CD4-positive, alpha-beta T cell treated with Interleukin-21 for 1 hour (primary cell): ENCODE results near the gene COL6A6.
"Not testable (repeated sequence)": the region's sequence is repeated elsewhere in the genome, so short reads cannot be mapped to it uniquely, and the experiment has no call there.

Experiments
- DNase-seq: peaks from one replicate; pipeline ENCODE4 v3.0.0-alpha.2; 2020

Gene COL6A6

DNA sequence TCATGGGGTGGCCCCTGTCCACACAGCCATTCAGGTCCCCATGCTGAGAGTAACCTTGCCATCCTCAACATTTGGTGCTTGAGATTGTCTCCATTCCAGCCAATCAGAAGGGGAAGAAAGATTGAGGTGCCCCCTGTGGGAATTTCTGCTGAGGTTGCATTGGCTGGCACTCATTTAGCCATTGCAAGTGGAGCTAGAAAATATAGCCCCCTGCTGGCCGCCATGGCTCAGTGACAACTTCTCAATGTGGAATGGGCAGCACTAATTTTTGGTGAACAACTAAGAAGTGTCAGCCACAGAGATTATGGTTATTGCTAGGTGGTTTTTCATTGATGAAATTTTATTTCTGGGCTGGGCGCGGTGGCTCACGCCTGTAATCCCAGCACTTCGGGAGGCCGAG is 22.0 kb downstream of the COL6A6 start:
- peak; percentile 29 for DNase-seq

DNA sequence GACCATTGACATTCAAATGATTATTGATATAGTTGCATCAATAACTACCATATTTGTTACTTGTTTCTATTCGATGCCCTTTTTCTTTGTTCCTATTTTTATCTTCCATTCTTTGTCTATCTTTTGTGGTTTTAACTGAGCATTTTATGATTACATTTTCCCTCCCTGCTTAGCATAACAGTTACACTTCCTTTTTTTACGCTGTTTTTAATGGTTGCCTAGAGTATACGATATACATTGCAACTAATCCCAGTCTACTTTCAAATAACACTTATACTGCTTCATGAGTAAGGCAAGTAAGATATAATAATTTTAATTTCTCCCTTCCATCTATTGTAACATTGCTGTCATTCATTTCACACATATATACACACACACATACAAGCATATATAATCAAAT is 26.3 kb downstream of the COL6A6 start:
- no peak for DNase-seq

DNA sequence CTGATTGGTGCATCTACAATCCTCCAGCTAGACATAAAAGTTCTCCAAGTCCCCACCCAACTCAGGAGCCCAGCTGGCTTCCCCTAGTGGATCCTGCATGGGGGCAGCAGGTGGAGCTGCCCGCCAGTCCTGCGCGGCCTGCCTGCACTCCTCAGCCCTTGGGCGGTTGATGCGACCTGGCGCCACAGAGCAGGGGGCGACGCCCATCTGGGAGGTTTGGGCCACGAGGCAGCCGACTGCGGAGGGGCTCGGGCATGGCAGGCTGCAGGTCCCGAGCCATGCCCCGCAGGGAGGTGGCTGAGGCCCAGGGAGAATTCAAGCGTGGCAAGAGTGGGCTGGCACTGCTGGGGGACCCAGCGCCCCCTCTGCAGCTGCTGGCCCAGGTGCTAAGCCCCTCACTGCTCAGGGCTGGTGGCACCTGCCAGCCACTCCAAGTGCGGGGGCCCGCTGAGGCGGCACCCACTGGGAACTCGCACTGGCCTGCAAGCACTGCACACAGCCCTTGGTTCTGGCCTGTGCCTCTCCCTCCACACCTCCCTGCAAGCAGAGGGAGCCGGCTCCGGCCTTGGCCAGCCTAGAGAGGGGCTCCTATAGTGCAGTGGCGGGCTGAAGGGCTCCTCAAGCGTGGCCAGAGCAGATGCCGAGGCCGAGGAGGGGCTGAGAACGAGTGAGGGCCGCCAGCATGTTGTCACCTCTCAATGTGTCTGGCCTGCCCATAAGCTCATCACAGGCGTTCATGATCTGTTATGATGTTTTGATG is 30.1 kb downstream of the COL6A6 start:
- DNase-seq: no peak

DNA sequence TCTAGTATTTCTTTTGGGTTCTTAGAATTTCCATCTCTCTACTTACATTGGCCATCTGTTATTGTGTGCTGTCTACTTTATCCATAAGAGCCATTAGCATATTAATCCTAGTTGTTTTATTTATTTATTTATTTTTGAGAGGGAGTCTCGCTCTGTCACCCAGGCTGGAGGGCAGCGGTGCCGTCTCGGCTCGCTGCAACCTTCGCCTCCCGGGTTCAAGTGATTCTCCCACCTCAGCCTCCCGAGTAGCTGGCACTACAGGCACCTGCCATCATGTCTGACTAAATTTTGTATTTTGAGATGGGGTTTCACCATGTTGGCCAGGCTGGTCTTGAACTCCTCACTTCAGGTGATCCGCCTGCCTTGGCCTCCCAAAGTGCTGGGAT is 30.7 kb downstream of the COL6A6 start:
- not testable (repeated sequence) for DNase-seq

DNA sequence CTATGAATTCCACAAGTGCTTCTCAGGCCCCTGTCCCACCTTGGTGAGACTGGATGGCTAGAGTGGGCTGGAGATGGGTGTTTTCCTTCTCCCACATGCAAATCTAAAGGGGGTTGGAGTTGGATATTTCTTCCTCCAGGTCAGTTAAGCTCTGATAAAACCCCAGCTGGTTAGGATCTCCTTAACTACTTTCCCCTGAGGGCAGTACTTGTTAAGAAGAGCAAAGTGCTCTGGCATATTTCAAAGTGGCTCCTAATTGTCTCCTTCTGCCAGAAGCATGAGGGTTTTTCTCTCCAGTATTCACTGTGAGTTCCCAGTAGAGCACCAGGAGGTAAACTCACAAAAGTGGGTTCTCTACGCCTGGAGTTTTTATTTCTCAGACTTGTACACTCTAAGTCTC is 31.4 kb downstream of the COL6A6 start:
- DNase-seq: no peak

DNA sequence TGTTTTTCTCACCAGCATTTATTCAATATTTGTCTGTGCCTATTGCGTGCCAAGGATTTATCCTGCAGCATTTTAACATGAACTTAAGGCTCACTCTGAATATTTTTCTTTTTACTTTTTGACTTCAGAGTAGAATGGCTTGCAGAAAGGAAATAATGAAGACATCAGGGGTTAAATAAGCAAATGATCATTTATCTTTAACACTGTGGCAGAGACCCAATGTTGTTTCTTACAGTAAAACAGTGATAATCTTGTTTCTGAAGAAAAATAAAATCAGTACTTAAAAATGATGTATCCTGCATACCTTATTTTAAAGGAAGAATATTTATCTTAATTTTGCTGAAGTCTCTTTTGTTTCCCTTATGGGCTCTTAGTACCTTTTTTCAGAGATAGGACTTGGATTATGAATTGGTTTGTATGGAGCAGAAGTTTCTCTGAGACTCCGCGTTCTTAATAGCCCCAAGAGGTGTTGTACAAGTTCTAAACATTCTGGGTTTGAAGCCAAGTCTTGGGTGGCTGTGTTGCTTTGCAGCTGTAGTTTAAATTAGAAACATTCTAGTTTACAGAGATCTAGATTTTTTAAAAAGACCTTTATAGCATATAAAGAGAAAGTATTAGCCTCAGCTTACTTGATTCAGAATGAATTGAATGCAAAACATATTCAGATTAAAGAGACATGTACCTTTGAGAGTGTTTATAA is 40.5 kb downstream of the COL6A6 start:
- no peak for DNase-seq

DNA sequence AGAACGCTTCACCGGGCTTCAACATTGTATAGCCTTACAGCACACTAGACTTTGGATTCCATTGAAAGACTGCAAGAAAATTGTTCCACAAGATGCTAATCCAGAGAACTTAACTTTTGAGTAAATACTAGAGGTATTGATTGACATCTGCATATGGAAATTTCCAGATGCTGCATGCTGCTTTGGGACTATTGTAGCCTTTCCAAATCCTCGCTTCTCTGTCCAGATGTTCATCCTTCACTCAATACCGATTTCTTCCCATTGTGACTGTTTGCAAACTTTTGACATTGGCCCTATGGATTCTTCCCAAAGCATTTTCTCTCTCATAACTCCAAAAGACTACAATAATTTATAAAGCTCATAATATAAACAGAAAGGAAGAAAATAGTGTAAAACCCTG is 41.4 kb downstream of the COL6A6 start:
- DNase-seq: no peak

DNA sequence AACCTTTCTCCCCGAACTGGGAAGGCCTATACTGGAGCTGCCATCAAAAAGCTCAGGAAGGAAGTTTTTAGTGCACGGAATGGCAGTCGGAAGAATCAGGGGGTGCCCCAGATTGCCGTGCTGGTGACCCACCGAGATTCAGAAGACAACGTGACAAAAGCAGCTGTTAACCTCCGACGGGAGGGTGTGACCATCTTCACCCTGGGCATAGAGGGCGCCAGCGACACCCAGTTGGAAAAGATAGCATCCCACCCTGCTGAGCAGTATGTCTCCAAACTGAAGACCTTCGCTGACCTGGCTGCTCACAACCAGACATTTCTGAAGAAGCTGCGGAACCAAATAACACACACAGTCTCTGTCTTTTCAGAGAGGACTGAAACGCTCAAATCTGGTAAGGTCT is 48.2 kb downstream of the COL6A6 start:
- DNase-seq: no peak
